Measurements from ENCODE around the gene PPP6C. TPM values are rescaled to one million over a fixed set of nuclear protein-coding genes. Genes with fewer than 3 reads are reported as not detected.

The PPP6C gene
- total RNA-seq, result 36.1 and 38.6 TPM in 2 replicates
- total RNA-seq (2013), result 43.5 TPM
- polyA plus RNA-seq, result 12.1 and 15.9 TPM in 2 replicates
- polyA minus RNA-seq, result 11.3 and 14.8 TPM in 2 replicates

DNA sequence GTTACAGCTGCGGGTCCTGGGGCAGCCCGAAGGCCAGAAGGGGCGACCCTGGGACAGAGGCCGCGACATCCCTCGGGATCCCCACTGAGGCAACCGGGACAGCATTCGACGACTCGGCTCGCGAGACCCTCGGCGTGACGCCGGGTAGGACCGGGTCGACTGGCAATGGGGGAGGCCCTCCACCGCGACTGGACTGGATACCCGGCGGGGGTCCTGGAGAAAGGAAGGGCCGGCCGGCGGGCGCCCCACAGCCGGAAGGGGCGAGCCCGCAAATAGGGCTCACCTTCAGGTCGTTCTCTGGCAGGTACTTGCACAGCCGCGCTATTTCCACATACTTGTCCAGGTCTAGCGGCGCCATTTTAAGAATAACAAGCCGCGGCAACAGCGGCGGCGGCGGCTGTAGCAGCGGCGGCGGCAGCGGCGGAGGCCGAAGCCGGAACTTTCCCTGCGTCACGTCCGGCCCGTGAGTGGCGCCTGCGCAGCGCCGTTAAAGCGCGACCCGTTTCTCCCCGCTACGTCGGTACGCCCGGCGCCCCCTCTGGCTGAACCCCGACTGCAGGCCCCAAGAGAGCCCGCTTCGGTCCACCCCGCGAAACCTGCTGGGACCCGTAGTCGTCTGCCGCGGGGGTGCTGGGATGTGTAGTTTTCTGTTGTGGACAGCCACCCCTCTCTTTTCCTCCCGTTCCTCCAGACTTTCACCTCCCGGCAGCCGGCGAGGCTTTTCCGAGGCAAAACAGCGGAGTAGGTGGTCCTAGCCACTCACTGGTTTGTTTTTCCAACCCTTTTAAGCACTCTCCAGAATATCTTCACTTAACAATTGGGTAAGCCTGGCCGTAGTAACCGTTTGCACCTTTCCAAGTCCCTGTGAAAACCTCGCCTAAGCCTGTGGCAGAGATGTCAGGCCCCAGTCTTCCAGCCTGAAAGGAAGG lies at the start of gene PPP6C:
TSS of gene PPP6C (minus strand) at position 443 of the 929 bp plus-strand sequence. CDS start at position 358, 85 bp downstream.
- ChIA-PET CTCF (interaction anchor here (0.7 kb wide), 1 partner anchor 46 kb away, joined by 3 read pairs; the partner anchor contains the start of gene SCAI), POLR2A (no interaction called here)
- DNase-seq, result peak; percentile 98
- Histone ChIP-seq H2AFZ (ENCODE audit: insufficient read depth, low read depth, low read length, poor library complexity, severe bottlenecking) (peak within 1 kb of the TSS; percentile 100), H3K9me3 (ENCODE audit: control extremely low read depth in 1 of 3, control insufficient read depth in 2 of 3, insufficient read depth in 1 of 3, low read length in 2 of 3) (peaks cover 0 to 2% (median 0%) of the 10 kb centered on the region in 3 donors), H3K79me2 (ENCODE audit: control insufficient read depth, insufficient read depth, low read length) (peaks cover 83% of the 10 kb centered on the region), H3K4me1 (ENCODE audit: control insufficient read depth in 2 of 2, insufficient read depth in 2 of 2, low read length in 2 of 2) (peaks cover 19 to 27% of the 10 kb centered on the region in 2 donors), H3K27me3 (replicated peaks in 1 of 4; ENCODE audit: control extremely low read depth in 1 of 4, control insufficient read depth in 3 of 4, insufficient read depth in 4 of 4, low read length in 3 of 4) (no peaks in the 10 kb centered on the region), H3K4me2 (replicated peaks; ENCODE audit: low read depth, low read length, poor library complexity, severe bottlenecking) (peak within 1 kb of the TSS; percentile 98), H3K36me3 (replicated peaks in 1 of 2; ENCODE audit: control extremely low read depth in 1 of 2, control insufficient read depth in 1 of 2, extremely low read depth in 1 of 2, insufficient read depth in 2 of 2, low read length in 1 of 2) (peaks cover 0 to 1% of the 10 kb centered on the region in 2 experiments), H3K27ac (ENCODE audit: low read length in 2 of 2) (peak within 1 kb of the TSS; percentile 91 to 98), H3K9ac (ENCODE audit: low read length) (peak within 1 kb of the TSS; percentile 99), H3K4me3 (ENCODE audit: control extremely low read depth in 1 of 5, extremely low read depth in 1 of 5, insufficient read depth in 1 of 5, low read depth in 2 of 5, low read length in 4 of 5) (peak within 1 kb of the TSS; percentile 89 to 99 (median 99)), H4K20me1 (ENCODE audit: control insufficient read depth, insufficient read depth, low read length, poor library complexity, severe bottlenecking) (peaks cover 4% of the 10 kb centered on the region)
- under 1% methylated on average over 75 of the region's 82 CpGs for WGBS (ENCODE audit: insufficient coverage)
- no peak for TF ChIP-seq EZH2 (IDR thresholded peaks at IDR 0.05; ENCODE audit: borderline replicate concordance, insufficient read depth, low read depth, low read length, poor library complexity, severe bottlenecking)
- TF ChIP-seq, protein P1, sequence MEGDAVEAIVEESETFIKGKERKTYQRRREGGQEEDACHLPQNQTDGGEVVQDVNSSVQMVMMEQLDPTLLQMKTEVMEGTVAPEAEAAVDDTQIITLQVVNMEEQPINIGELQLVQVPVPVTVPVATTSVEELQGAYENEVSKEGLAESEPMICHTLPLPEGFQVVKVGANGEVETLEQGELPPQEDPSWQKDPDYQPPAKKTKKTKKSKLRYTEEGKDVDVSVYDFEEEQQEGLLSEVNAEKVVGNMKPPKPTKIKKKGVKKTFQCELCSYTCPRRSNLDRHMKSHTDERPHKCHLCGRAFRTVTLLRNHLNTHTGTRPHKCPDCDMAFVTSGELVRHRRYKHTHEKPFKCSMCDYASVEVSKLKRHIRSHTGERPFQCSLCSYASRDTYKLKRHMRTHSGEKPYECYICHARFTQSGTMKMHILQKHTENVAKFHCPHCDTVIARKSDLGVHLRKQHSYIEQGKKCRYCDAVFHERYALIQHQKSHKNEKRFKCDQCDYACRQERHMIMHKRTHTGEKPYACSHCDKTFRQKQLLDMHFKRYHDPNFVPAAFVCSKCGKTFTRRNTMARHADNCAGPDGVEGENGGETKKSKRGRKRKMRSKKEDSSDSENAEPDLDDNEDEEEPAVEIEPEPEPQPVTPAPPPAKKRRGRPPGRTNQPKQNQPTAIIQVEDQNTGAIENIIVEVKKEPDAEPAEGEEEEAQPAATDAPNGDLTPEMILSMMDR (IDR thresholded peaks at IDR 0.05), result peak; percentile 78
- intact Hi-C loops (cut with micrococcal nuclease), result loop anchor here (1.0 to 2.0 kb wide), 6 partner anchors 11 to 418 kb away; partner anchors contain the start of genes GAPVD1, GOLGA1, HSPA5 and NR6A1
- peaks cover 39% of the 10 kb centered on the region for H3K4me1 Mint-ChIP-seq
- H3K9me3 Mint-ChIP-seq (ENCODE audit: insufficient read depth), result no peaks in the 10 kb centered on the region
- peak within 1 kb of the TSS; percentile 96 for H3K27ac Mint-ChIP-seq
- peak within 1 kb of the TSS; percentile 97 for H3K4me3 Mint-ChIP-seq
- peak; percentile 98 for ATAC-seq (ENCODE audit: low read depth)
- H3K27me3 Mint-ChIP-seq, result no peaks in the 10 kb centered on the region
